Skeletal muscle cell (primary cell): Measurements from ENCODE around the gene SREBF2.

Experiments
- DNase-seq: peaks from one replicate; pipeline ENCODE4 v3.0.0-alpha.2; 2010; ENCODE audit warnings: low read depth
- H3K4me3 ChIP-seq: 2 replicates; pipeline ENCODE4 v1.5.1; 2011; ENCODE audit warnings: low read depth, mild to moderate bottlenecking, control low read depth, low read length, moderate library complexity

The SREBF2 gene

GRCh38 chr22:41838842-41839618 is 6.1 kb downstream of the SREBF2 start:
- no peak overlapping the region for H3K4me3 ChIP-seq
- no peak for DNase-seq

DNA sequence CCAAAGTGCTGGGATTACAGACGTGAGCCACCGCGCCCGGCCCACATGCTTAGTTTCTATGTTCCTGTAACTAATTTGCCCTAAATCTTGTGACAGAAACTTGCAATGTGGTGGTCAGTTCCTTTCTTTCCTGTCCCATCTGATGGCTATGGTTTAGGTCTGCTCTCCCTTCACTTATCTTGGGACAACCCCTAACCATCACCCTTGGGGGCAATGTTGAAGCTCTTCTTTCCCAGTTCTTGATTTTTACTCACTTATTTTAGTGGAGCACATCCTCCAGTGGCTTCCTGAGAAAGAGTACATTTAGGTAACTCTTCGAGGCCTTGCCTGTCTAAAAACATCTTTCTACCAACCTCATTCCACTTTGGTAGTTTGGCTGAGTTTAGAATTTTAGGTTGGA is 7.3 kb downstream of the SREBF2 start:
- H3K4me3 ChIP-seq: no peak overlapping the region
- no peak for DNase-seq

DNA sequence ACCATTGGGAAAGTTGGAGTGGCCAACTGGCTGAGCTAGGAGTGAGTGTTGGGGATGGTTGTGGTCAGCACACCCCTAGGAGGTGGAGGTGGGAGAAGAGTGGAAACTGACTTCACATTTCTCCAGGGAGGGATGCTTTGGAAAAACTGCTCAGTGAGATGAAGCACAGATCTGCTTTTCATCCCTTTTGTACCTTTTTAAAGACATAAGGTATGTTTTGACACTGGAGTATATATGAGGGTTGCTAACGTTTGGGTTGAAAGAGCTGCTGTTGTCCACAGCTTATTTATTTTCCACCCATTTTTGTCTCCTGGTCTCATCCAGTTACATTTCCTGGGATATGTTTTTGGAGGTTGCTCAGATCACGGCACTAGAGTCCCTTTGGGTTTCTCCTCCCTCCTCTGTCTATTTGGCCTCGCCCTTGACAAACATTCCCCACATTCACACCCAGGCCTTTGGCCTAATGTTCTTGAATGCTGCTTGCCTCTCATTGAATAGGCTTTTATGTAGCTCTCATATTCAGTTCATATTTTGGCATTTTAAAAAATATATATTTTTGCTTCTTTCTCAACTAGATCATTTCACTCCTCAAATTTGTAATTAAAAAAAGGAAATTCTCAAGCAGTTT is 8.3 kb downstream of the SREBF2 start:
- no peak for DNase-seq

DNA sequence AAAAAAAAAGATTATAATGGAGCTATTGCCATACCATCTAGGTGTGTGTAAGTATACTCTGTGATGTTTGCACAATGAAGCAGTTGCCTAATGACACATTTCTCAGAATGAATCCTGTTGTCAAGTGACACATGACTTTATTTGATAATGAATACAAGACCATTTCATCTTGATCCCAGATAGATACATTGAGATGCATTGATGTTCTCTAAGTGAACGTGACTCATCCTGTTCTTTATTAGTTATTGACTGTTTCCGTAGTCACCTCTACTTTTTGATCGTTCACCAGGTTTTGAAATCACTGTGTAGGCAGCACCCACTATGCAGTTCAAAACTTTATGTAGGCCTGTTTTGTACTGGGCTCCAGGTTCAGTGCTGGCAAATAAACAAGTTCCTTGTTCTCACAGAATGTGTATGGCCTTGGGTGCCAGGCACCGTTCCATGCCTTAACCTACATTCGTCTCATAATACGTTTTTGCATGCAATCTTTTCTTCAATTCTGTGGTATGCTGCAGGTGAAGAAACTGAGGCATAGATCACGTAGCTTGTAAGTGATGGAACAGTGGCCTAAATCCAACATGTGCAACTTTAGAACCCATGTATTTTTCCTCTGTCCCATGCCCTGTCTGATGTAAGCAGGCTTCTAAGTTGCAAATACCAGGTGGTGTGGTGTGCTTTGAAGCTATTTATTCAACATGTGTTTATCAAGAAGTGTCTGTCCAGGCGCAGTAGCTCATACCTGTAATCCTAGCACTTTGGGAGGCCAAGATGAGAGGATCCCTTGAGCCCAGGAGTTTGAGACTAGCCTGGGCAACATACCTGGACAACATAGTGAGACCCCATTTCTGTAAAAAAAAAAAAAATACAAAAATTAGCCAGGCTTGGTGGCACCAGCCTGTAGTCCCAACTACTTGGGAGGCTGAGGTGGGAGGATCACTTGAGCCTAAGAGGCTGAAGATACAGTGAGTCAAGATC is 10.4 kb downstream of the SREBF2 start:
- no peak for DNase-seq
- H3K4me3 ChIP-seq: no peak overlapping the region

More for the DNA sequence above, 8.3 kb downstream of the SREBF2 start:
- no peak overlapping the region for H3K4me3 ChIP-seq

GRCh38 chr22:41844036-41844435 is 11.1 kb downstream of the SREBF2 start:
- DNase-seq: no peak

DNA sequence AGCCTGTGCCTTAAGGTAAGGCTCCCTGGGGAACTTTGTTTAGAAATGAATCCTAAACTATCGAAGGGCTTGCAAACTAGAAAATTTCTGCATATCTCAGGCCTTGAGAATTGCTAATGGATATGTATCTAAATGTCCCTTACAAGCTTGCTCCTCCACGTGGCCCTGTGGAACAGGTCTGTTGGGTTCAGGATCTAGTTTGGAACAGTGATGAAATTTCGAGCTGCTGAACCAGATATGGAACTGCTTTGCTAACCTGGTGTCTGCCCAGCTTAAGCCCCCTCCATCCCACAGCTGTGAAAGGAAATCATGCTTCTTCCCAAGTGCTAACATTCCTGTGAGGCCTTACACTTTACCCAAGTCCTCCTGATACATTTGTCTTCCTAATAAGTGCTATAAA is 11.6 kb downstream of the SREBF2 start:
- no peak overlapping the region for H3K4me3 ChIP-seq
- DNase-seq: no peak

More at GRCh38 chr22:41844036-41844435, 11.1 kb downstream of the SREBF2 start:
- no peak overlapping the region for H3K4me3 ChIP-seq

DNA sequence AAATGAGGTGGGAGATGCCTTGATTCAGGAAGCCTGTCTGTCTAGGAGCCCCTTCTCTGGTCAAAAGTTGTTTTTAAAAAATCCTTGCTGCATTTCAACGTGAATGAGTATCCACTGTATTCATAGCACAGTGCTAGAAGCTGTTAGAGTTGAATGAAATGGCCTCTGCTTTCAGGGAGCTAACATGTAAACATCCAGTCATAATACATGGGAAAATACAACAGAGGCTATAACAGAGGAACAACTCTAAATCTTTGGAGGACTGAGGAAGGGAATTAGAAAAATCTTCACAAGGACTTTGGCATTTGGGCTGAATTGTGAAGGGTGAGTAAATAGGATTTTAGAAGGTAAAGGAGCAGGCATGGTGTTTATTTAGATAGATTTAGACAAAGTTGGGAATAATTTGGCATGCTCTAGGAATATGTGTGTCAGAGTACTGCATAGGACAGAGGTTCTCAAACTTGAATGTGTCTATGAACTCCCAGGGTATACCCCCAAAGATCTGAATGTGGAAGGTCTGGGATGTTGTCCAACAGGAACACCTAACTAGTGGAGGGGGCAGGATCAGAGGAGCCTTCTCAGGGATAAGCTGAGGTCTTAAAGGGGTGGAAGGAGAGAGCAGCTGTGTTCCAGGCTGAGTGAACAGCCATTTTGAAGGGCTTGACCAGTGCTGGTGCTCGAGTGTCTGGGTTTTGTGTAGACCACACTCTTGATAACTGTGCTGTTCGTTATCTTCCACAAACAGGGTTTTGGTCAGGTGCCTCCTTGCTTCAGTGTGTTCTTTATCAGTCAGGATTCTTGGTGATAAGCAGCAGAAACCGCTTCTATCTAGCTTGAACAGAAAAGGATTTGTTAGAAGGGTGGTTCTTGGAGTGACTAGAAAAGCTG is 12.7 kb downstream of the SREBF2 start:
- DNase-seq: no peak
- H3K4me3 ChIP-seq: no peak overlapping the region

DNA sequence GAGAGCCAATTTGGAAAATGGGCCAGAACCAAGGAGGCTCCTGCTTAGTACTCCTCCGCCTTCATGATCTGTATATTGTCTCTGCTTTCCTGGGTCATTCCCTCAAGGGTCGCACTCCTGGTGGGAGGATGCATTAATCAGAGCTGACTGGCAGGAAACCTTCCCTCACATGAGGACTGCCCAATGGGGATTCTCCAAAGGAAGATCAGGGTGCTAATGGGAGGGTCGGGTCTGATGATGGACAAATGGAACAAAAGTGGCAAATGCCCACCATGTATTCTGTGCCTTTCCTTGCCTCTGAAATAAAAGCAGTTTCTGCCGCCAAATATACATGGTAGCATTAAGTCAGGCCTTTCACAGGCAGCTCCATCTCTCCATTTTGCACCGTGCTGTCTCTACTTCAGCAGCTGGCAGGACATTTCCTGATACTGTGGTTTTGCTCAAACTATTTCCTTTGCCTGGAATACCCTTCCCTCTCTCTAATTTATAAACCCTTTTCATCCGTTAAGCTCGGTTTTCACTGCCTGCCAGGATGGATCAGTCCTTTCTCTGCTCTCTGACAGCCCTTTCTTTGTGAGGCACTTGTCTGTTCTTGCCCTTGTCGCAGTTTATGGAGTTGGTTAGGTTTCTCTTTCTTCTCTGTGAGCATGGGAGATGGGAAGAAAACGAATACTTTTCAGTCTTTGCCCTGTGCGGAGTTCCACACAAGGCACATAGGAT is 13.5 kb downstream of the SREBF2 start:
- no peak overlapping the region for H3K4me3 ChIP-seq
- no peak for DNase-seq

DNA sequence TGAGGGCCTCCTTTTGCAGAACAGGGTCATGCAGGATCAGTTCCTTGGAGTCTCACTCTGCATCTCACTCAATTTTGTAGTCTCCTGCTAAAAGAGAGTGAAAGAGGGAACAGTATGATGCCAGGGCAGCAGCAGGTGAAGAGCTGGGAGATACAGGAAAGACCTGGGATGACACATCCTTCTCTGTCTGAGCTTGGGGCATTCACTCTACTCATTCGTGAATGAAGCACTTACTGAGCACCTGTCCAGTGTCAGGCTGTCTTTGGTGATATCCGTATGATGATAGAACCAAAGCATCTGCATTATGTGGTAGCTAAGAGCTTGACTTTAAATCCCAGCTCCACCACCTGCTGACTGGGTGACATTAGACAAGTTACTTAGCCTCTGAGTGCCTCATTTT is 14.4 kb downstream of the SREBF2 start:
- no peak overlapping the region for H3K4me3 ChIP-seq
- no peak for DNase-seq

- DNase-seq: no peak
- H3K4me3 ChIP-seq: no peak overlapping the region
Measured at GRCh38 chr22:41848468-41848867, 15.6 kb downstream of the SREBF2 start.

DNA sequence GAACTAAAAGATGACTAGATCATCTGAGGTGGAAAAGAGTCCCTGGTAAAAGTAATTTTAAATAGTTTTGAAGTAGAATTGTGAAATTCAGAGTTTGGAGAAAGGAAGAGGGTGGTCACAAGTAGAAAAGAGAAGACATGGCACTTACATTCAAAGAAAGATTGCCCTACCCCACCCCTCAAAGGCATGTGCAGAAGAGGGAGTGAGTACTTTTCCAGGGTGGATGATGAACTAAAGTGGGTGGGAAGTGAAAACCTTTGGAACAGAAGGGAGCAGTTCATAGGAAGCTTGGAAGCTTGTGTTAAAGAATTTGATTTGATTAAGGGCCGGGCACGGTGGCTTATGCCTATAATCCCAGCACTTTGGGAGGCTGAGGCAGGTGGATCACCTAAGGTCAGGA is 23.6 kb downstream of the SREBF2 start:
- DNase-seq: no peak
- no peak overlapping the region for H3K4me3 ChIP-seq

GRCh38 chr22:41857155-41857859 is 24.4 kb downstream of the SREBF2 start:
- peak; percentile 49 for DNase-seq

DNA sequence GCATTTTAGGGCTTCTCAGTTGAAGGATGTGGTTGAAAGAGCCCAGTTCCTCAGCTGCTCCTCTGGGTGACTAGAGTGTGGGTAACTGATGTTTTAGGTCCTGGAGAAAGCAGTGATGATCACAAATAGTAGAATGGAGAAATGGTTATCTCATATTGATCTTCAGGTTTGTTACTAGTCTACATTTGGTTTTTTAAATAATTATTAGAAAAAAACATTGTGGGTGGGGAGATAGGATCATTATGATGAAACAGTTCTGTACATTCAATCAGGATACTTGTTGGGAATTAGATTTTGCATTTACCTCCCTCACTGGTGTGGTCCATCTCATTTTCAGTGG is 24.9 kb downstream of the SREBF2 start:
- no peak for DNase-seq
- no peak overlapping the region for H3K4me3 ChIP-seq

More at GRCh38 chr22:41857155-41857859, 24.4 kb downstream of the SREBF2 start:
- no peak overlapping the region for H3K4me3 ChIP-seq

DNA sequence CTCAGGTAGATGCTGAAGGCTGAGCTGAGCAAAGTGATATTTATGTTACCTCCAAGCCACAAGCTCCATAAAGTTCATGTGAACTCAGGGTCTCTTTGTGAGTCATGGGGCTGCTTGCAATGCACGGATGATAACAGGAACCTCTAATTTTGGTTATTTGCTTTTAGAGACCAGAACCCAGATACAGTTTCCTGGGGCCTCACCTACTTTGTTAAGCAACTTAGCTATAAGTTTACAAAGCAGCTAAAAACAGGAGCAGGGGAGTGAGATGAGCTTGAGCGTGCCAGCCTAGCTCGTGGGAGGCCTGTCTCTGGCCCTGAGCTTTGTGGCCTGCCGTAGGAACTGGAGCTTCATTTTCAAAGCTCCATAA is 29.2 kb downstream of the SREBF2 start:
- no peak for DNase-seq
- no peak overlapping the region for H3K4me3 ChIP-seq

DNA sequence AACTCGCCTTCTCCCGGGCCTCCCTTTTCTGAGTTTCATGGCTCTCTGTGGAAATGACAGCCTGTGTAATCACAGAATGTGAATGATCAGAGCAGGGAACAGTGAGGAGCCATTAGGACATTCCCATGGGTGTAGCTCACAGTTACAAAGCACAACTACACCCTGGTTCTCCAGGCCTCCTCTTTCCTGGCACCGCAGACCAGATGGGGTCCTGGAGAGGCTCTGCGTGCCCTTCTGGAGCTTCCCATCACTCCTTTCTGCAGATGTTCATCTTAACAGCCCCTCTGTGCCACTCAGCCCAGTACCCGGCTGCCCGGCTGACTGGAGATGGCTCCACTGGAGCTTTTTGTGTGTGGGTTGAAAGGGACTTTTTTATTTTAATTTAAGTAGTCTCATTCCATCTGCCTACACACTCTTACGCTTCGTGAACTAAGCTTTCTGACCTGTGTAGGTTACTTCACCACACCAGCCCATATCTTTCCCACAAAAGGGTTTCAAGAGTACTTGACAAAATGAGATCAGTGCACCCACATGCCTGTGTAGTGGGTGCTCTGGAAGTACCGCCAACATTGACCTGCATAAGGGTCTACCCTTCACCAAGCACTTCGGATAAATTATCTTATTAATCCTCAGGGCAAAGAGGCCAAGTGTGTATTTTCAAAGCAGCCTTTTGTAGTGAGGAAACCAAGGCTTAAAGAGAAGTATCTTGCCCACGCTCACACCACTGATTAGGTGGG is 29.8 kb downstream of the SREBF2 start:
- H3K4me3 ChIP-seq: no peak overlapping the region
- no peak for DNase-seq

- H3K4me3 ChIP-seq: no peak overlapping the region
- DNase-seq: no peak
Measured at GRCh38 chr22:41863472-41863871, 30.6 kb downstream of the SREBF2 start.

- no peak overlapping the region for H3K4me3 ChIP-seq
- no peak for DNase-seq
Measured at GRCh38 chr22:41868556-41868955, 35.7 kb downstream of the SREBF2 start.
